ENCODE measurements around the gene CHMP4A. TPM values are rescaled to one million over a fixed set of nuclear protein-coding genes. Genes with fewer than 3 reads are reported as not detected.

The CHMP4A gene, protein sequence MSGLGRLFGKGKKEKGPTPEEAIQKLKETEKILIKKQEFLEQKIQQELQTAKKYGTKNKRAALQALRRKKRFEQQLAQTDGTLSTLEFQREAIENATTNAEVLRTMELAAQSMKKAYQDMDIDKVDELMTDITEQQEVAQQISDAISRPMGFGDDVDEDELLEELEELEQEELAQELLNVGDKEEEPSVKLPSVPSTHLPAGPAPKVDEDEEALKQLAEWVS
- 24.2 and 29.7 TPM in 2 replicates for total RNA-seq (ENCODE audit: low replicate concordance)

DNA sequence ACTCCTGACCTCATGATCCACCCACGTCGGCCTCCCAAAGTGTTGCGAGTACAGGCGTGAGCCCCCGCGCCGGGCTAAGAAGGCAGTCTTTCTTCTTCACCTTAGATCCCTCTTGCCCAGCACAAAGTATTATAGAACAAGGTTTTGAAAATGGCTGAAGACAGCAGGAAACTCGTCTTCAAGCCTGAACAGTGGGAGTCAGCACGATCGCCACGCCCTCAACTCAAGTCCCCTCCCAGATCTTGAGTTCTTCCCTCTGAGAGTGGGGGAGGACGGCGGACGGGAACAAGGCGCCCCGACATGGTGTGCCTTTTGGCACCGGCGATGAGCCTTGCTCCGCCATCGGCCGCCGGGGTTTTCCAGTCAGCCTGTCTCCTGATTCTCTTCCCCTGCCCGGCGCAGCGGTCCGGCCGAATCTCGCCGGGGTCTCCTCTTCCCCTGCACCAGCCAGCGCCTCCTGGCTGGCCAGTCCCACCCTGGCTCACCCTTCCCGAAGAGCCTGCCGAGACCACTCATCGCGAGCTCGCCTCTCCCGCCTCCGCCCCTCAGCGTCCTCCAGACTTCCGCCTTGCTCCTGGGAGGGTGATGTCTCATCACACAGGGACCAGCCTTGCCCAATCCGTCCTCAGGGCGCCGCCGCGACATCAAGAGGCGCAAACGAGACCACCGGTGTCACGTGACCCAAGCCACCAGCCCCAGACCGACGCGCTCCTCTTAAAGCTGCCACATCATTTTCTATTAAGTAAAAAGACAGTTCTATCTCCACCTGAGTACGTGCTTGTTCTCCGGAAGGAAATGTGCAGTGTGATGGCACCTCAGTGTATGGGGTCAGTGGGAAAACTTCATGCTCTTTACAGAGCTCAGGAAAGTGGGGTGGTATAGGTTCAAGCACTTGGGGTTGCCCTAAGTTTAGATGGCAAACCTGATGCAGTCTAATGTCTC lies at the start of gene CHMP4A:
Gene CHMP4A (minus strand): TSS at position 565 of the 942 bp plus-strand sequence. CDS start 49 bp downstream, at position 516.

GRCh38 chr14:24232645-24233537 lies 19.6 kb upstream of the CHMP4A start, which contains the start of gene GMPR2:
Gene GMPR2, plus strand, starts transcription at chr14:24232929. Its CDS starts 325 bp downstream, at chr14:24233254.

GRCh38 chr14:24232121-24232644 lies 18.9 kb upstream of the CHMP4A start, which contains the start of gene NEDD8:
Gene NEDD8, minus strand, starts transcription at chr14:24232367. Its CDS starts 100 bp downstream, at chr14:24232267.

GRCh38 chr14:24215495-24216344 lies 2.4 kb upstream of the CHMP4A start, which contains the start of gene MDP1:
Gene MDP1, minus strand, starts transcription at chr14:24216066. Its CDS starts 111 bp downstream, at chr14:24215955.

GRCh38 chr14:24195186-24196070 lies 17.9 kb downstream of the CHMP4A start, which contains the start of gene TM9SF1:
Gene TM9SF1, minus strand, starts transcription at chr14:24195441. Its CDS starts 422 bp downstream, at chr14:24195019.

DNA sequence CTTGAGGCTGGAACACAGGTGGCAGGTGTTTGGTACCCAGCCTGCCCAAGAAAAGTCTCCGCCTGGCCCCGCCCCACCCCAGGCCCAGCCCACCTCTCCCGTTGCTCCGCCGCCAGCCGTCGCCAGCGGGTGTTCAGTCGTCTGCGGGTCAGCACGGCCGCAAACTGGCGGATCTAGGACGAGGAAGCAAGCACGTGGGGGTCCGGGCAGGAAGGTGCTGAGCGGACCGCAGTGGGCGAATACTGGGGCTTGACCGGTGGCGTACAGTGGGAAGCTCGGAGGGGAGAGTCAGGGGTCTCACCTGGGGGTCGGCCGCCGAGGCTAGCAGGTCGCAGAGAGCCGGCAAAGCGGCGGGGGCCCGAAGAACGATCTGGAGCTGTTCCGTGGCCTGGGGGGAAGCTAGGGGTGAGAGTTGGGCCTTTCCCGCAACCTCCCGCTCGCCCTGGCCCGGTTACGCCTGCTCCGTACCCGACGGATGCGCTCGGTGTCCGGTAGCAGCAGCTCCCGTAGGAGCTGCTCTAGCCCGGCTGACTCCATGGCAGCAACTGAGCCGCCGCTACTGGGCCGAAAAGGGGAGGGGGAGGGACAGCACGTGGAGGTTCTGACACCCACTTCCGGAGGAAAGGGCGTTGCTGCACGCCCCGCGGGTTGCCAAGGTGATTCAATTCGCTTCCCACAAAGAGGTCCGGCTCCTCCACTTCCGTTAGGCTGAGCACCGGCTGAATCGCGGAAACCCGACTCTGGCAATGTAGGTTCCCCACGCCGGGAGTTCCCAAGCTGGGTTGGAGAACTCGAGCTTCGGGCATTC lies 24.8 kb downstream of the CHMP4A start, which contains the start of gene IPO4:
Gene IPO4 (minus strand): TSS at position 566 of the 808 bp plus-strand sequence. CDS start 29 bp downstream, at position 537.

GRCh38 chr14:24171422-24172260 lies 41.6 kb downstream of the CHMP4A start, which contains the start of gene REC8:
Gene REC8, plus strand, starts transcription at chr14:24172080. Its CDS starts 473 bp downstream, at chr14:24172553.

GRCh38 chr14:24160850-24161804 lies 52.2 kb downstream of the CHMP4A start, which contains the start of gene IRF9:
Gene IRF9, plus strand, starts transcription at chr14:24161265. Its CDS starts 880 bp downstream, at chr14:24162145.

Other genes starting within 250 kb of the CHMP4A start
- gene DHRS4L2, start 224.6 kb downstream of the CHMP4A start, total RNA-seq (ENCODE audit: low replicate concordance): 8.5 and 15.5 TPM in 2 replicates
- gene CARMIL3, start 161.5 kb downstream of the CHMP4A start, total RNA-seq (ENCODE audit: low replicate concordance): 0.08 TPM in 1 of 2 replicates, not detected in the other
- not detected in 2 replicates for gene CPNE6, start 141.9 kb downstream of the CHMP4A start, total RNA-seq (ENCODE audit: low replicate concordance)
- 13.3 and 44.0 TPM in 2 replicates for gene PCK2, start 119.2 kb downstream of the CHMP4A start, total RNA-seq (ENCODE audit: low replicate concordance)
- 59.1 and 62.1 TPM in 2 replicates for gene DCAF11, start 98.7 kb downstream of the CHMP4A start, total RNA-seq (ENCODE audit: low replicate concordance)
- gene NRL, start 98.5 kb downstream of the CHMP4A start, total RNA-seq (ENCODE audit: low replicate concordance): 0.47 and 1.2 TPM in 2 replicates
- 0.23 TPM in 1 of 2 replicates, not detected in the other for gene FITM1, start 82.8 kb downstream of the CHMP4A start, total RNA-seq (ENCODE audit: low replicate concordance)
- 55.3 and 80.6 TPM in 2 replicates for gene PSME1, start 77.3 kb downstream of the CHMP4A start, total RNA-seq (ENCODE audit: low replicate concordance)
- gene EMC9, start 71.9 kb downstream of the CHMP4A start, total RNA-seq (ENCODE audit: low replicate concordance): 19.2 and 21.9 TPM in 2 replicates
- gene PSME2, start 66.9 kb downstream of the CHMP4A start, total RNA-seq (ENCODE audit: low replicate concordance): 28.2 and 87.8 TPM in 2 replicates
- gene RNF31, start 66.0 kb downstream of the CHMP4A start, total RNA-seq (ENCODE audit: low replicate concordance): 22.2 and 24.9 TPM in 2 replicates
- gene IRF9, start 52.2 kb downstream of the CHMP4A start, total RNA-seq (ENCODE audit: low replicate concordance): 68.4 and 96.8 TPM in 2 replicates
- 0.12 and 0.83 TPM in 2 replicates for gene REC8, start 41.4 kb downstream of the CHMP4A start, total RNA-seq (ENCODE audit: low replicate concordance)
- gene IPO4, start 24.7 kb downstream of the CHMP4A start, total RNA-seq (ENCODE audit: low replicate concordance): 27.1 and 41.9 TPM in 2 replicates
- 42.9 and 55.9 TPM in 2 replicates for gene TM9SF1, start 18.0 kb downstream of the CHMP4A start, total RNA-seq (ENCODE audit: low replicate concordance)
- 0.12 TPM in 1 of 2 replicates, not detected in the other for gene TSSK4, start 7.8 kb downstream of the CHMP4A start, total RNA-seq (ENCODE audit: low replicate concordance)
- 10.8 and 18.3 TPM in 2 replicates for gene MDP1, start 2.6 kb upstream of the CHMP4A start, total RNA-seq (ENCODE audit: low replicate concordance)
- gene NEDD8, start 18.9 kb upstream of the CHMP4A start, total RNA-seq (ENCODE audit: low replicate concordance): 272 and 446 TPM in 2 replicates
- gene GMPR2, start 19.4 kb upstream of the CHMP4A start, total RNA-seq (ENCODE audit: low replicate concordance): 72.7 and 109 TPM in 2 replicates
- 38.3 and 42.2 TPM in 2 replicates for gene TINF2, start 29.1 kb upstream of the CHMP4A start, total RNA-seq (ENCODE audit: low replicate concordance)
- 1.6 and 2.5 TPM in 2 replicates for gene TGM1, start 49.7 kb upstream of the CHMP4A start, total RNA-seq (ENCODE audit: low replicate concordance)
- gene RABGGTA, start 58.1 kb upstream of the CHMP4A start, total RNA-seq (ENCODE audit: low replicate concordance): 16.8 and 22.3 TPM in 2 replicates
- gene DHRS1, start 86.3 kb upstream of the CHMP4A start, total RNA-seq (ENCODE audit: low replicate concordance): 13.5 and 20.9 TPM in 2 replicates
- 14.4 and 17.4 TPM in 2 replicates for gene NOP9, start 86.4 kb upstream of the CHMP4A start, total RNA-seq (ENCODE audit: low replicate concordance)
- gene CIDEB, start 94.5 kb upstream of the CHMP4A start, total RNA-seq (ENCODE audit: low replicate concordance): 0.08 and 3.3 TPM in 2 replicates
- gene LTB4R2, start 96.7 kb upstream of the CHMP4A start, total RNA-seq (ENCODE audit: low replicate concordance): 1.2 and 2.3 TPM in 2 replicates
- gene LTB4R, start 98.0 kb upstream of the CHMP4A start, total RNA-seq (ENCODE audit: low replicate concordance): 0.75 and 6.3 TPM in 2 replicates
- 0.60 and 16.7 TPM in 2 replicates for gene ADCY4, start 121.6 kb upstream of the CHMP4A start, total RNA-seq (ENCODE audit: low replicate concordance)
- gene RIPK3, start 126.5 kb upstream of the CHMP4A start, total RNA-seq (ENCODE audit: low replicate concordance): 0.23 and 9.4 TPM in 2 replicates
- gene NFATC4, start 154.7 kb upstream of the CHMP4A start, total RNA-seq (ENCODE audit: low replicate concordance): 18.4 and 77.3 TPM in 2 replicates
- gene NYNRIN, start 185.5 kb upstream of the CHMP4A start, total RNA-seq (ENCODE audit: low replicate concordance): 3.2 and 9.0 TPM in 2 replicates
- gene CBLN3, start 216.2 kb upstream of the CHMP4A start, total RNA-seq (ENCODE audit: low replicate concordance): 1.6 and 7.4 TPM in 2 replicates
- 42.2 and 45.3 TPM in 2 replicates for gene KHNYN, start 216.5 kb upstream of the CHMP4A start, total RNA-seq (ENCODE audit: low replicate concordance)
- gene SDR39U1, start 229.3 kb upstream of the CHMP4A start, total RNA-seq (ENCODE audit: low replicate concordance): 4.4 and 11.3 TPM in 2 replicates

Measured in smooth muscle cell of the coronary artery (primary cell).